Right atrium auricular region (tissue), 2 donors: ENCODE results near the gene JUNB. TPM values are rescaled to one million over a fixed set of nuclear protein-coding genes. Genes with fewer than 3 reads are reported as not detected.

ENCODE experiments used
- DNase-seq: peaks from one replicate; pipeline ENCODE4 v3.0.0-alpha.2; 2019; ENCODE audit warnings: low spot score
- H3K27ac ChIP-seq, 2 donors: fragments of 200-600 bp; sonication (generic); 1 replicate in 1 of 2; 2 replicates in 1 of 2; pipeline ENCODE4 v1.5.1; 2016 to 2019
- H3K27me3 ChIP-seq, 2 donors: fragments of 200-600 bp; sonication (generic); one replicate each; pipeline versions ENCODE4 v1.5.1 to v1.6.0; 2017 to 2019
- H3K36me3 ChIP-seq: fragments of 200-600 bp; sonication (generic); one replicate; pipeline ENCODE4 v1.5.1; 2016
- H3K4me1 ChIP-seq, 2 donors: fragments of 200-600 bp; sonication (generic); one replicate each; pipeline versions ENCODE4 v1.5.1 to v1.6.0; 2017 to 2019
- H3K4me3 ChIP-seq, 2 donors: fragments of 200-600 bp; sonication (generic); 1 replicate in 1 of 2; 2 replicates in 1 of 2; pipeline ENCODE4 v1.5.1; 2017 to 2019; ENCODE audit warnings: mild to moderate bottlenecking in 1 of 2, moderate library complexity in 1 of 2
- H3K9me3 ChIP-seq, 2 donors: fragments of 200-600 bp; sonication (generic); one replicate each; pipeline ENCODE4 v1.5.1; 2019
- CTCF ChIP-seq, 2 donors: fragments of 200-600 bp; sonication (generic); IDR thresholded peaks; one replicate each; pipeline ENCODE4 v1.5.1; 2019; ENCODE audit warnings: antibody characterized with exemption in 2 of 2
- total RNA-seq, 2 donors: library from RNA; depleted of rRNA; stranded (reverse); fragments of >200 nt; gene quantifications; one replicate each; pipeline ENCODE4 v1.1.0, GENCODE V29; 2016

Gene JUNB
- total RNA-seq, 2 donors from 2014 or later = 321 to 506 TPM

GRCh38 chr19:12838182-12838885 is 47.0 kb downstream of the JUNB start, which contains the start of gene MAST1:
Gene MAST1 (plus strand): TSS chr19:12838515. CDS start chr19:12838573, 58 bp downstream.
- no peaks in the 10 kb centered on the region for H3K36me3 ChIP-seq
- H3K4me3 ChIP-seq = peak within 1 kb of the TSS in 1 of 2 donors; percentile 42
- DNase-seq = no peak
- H3K4me1 ChIP-seq = peaks cover 0 to 39% of the 10 kb centered on the region in 2 donors
- no peaks in the 10 kb centered on the region for H3K9me3 ChIP-seq
- peaks cover 42 to 67% of the 10 kb centered on the region in 2 donors for H3K27me3 ChIP-seq
- peak; percentile 49 to 58 for TF ChIP-seq CTCF (IDR thresholded peaks at IDR 0.05)
- H3K27ac ChIP-seq = no peak within 1 kb of the TSS

GRCh38 chr19:12838886-12839756 is 47.8 kb downstream of the JUNB start:
- Histone ChIP-seq H3K4me1 (peaks cover 0 to 31% of the 10 kb centered on the region in 2 donors), H3K27me3 (peaks cover 38 to 61% of the 10 kb centered on the region in 2 donors), H3K4me3 (peak overlapping the region in 1 of 2 donors; percentile 42), H3K27ac (no peak overlapping the region), H3K9me3 (no peaks in the 10 kb centered on the region), H3K36me3 (no peaks in the 10 kb centered on the region)
- DNase-seq = no peak
- no peak for TF ChIP-seq CTCF (IDR thresholded peaks at IDR 0.05)

- Histone ChIP-seq H3K4me3 (peak overlapping the region in 1 of 2 donors; percentile 35), H3K27ac (no peak overlapping the region), H3K27me3 (peaks cover 31 to 48% of the 10 kb centered on the region in 2 donors), H3K4me1 (peaks cover 0 to 22% of the 10 kb centered on the region in 2 donors), H3K9me3 (no peaks in the 10 kb centered on the region), H3K36me3 (no peaks in the 10 kb centered on the region)
- no peak for DNase-seq
- no peak for TF ChIP-seq CTCF (IDR thresholded peaks at IDR 0.05)
Observed at GRCh38 chr19:12840091-12841079, 49.1 kb downstream of the JUNB start.

GRCh38 chr19:12841094-12841493 is 49.8 kb downstream of the JUNB start:
- no peak for TF ChIP-seq CTCF (IDR thresholded peaks at IDR 0.05)
- peaks cover 0 to 22% of the 10 kb centered on the region in 2 donors for H3K4me1 ChIP-seq
- DNase-seq = no peak
- peak overlapping the region in 1 of 2 donors; percentile 35 for H3K4me3 ChIP-seq
- H3K9me3 ChIP-seq = no peaks in the 10 kb centered on the region
- H3K27ac ChIP-seq = no peak overlapping the region
- H3K27me3 ChIP-seq = peaks cover 31 to 41% of the 10 kb centered on the region in 2 donors
- H3K36me3 ChIP-seq = no peaks in the 10 kb centered on the region

DNA sequence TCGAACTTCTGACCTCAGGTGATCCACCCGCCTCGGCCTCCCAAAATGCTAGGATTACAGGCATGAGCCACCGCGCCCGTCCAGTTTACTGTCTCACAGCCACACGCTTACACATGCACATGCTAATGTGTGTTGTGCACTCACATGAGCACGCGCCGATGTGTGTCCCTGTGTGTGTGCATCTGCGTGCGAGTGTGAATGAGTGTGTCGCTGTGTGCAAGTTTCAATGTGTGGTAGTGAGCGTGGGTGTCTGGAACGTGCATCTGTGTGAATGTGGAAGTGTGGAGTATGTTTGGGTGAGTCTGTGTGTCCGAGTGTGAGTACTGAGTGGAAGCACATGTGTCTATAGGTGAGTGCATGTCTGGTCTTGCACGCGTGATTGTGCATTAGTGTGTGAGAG is 51.2 kb downstream of the JUNB start:
- TF ChIP-seq CTCF (IDR thresholded peaks at IDR 0.05) = no peak
- Histone ChIP-seq H3K36me3 (no peaks in the 10 kb centered on the region), H3K4me1 (peaks cover 0 to 27% of the 10 kb centered on the region in 2 donors), H3K9me3 (no peaks in the 10 kb centered on the region), H3K4me3 (no peak overlapping the region), H3K27ac (no peak overlapping the region), H3K27me3 (peaks cover 28 to 36% of the 10 kb centered on the region in 2 donors)
- no peak for DNase-seq
